KBM-7 (cell line): ENCODE results near the gene SIX2.

ENCODE experiments used
- DNase-seq: peaks from one replicate; pipeline ENCODE4 v3.0.0-alpha.2; 2015
- in situ Hi-C: fragments of 300-500 bp; cut with MboI; formaldehyde crosslinking; loops from 2 replicates; pipeline ENCODE4 v1.14.3; 2020; ENCODE audit warnings: low sequenced_read_pairs, low pct_unique_long_range_greater_than_20kb, mixed read lengths

SIX2 gene

DNA sequence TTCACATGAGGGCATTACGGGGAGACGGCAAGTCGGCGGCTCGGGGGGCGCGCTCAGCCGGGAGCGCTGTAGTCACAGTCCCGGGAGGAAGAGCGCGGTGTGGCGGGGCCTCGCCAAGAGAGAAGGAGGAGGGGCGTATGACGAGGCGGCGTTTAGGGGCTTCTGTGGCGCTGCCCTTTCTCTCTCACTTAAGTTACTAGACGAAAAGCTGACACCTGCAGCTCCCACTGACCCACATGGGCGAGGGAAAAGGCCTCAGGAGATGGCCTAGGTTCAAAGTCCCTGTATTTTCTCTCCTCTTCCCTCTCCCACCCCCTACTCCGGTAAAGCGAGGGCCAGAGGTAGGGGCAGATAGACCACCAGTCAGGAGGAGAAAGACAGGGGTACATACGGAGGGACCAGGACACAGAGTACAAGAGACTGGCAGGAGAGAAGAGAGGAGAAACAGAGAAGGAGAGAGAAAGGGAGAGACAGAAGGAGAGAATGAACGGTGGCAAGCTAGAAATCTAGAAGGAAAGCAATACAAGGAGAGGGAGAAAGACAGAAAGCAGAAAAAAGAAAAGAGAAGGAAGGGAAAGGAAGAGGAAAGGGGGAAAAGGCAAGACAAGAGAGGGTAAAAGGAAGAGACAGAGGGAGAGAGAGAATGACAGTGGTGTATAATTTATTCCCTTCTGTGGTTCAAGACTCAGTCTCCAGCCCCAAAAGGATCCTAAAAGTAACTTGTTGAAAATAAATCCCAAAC, 3.8 kb downstream of the SIX2 start:
- no peak for DNase-seq
- in situ Hi-C loops = no loop called here

DNA sequence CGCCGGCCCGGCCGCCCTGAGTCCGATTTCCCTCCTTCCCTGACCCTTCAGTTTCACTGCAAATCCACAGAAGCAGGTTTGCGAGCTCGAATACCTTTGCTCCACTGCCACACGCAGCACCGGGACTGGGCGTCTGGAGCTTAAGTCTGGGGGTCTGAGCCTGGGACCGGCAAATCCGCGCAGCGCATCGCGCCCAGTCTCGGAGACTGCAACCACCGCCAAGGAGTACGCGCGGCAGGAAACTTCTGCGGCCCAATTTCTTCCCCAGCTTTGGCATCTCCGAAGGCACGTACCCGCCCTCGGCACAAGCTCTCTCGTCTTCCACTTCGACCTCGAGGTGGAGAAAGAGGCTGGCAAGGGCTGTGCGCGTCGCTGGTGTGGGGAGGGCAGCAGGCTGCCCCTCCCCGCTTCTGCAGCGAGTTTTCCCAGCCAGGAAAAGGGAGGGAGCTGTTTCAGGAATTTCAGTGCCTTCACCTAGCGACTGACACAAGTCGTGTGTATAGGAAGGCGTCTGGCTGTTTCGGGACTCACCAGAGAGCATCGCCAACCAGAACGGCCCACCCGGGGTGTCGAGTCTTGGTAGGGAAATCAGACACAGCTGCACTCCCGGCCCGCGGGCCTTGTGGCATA, 4.6 kb downstream of the SIX2 start:
- in situ Hi-C loops = no loop called here
- no peak for DNase-seq

DNA sequence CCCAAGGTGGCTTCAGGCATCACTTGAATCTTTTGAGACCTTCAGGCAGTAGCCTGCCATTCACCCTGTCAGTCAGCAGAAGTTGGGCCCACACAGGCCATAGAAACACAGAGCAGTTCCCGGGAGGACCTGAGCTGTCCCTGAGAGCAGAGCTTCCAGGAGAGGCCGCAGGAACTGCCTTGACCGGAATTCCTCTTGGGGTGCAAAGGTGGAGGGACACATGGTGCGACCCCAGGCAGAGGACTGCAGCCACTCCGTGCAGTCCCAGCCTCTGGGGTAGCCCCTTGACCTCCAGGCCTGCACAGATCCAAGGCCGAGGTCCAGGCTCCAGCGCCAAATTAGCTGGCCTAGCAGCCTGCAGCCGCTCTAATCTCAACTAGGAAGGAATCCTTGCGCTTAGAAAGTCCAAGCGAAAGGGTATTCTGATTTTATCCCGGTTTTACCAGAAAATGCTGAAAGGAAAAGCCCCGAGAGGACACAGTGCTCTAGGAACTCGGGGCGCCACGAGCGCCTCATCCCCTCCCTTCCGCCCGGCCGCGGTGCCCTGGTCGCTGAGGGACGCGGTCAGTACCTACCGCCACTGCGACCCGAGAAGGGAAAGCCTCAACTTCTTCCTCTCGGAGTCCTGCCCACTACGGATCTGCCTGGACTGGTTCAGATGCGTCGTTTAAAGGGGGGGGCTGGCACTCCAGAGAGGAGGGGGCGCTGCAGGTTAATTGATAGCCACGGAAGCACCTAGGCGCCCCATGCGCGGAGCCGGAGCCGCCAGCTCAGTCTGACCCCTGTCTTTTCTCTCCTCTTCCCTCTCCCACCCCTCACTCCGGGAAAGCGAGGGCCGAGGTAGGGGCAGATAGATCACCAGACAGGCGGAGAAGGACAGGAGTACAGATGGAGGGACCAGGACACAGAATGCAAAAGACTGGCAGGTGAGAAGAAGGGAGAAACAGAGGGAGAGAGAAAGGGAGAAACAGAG, 5.4 kb downstream of the SIX2 start:
- no peak for DNase-seq
- in situ Hi-C loops = no loop called here

DNA sequence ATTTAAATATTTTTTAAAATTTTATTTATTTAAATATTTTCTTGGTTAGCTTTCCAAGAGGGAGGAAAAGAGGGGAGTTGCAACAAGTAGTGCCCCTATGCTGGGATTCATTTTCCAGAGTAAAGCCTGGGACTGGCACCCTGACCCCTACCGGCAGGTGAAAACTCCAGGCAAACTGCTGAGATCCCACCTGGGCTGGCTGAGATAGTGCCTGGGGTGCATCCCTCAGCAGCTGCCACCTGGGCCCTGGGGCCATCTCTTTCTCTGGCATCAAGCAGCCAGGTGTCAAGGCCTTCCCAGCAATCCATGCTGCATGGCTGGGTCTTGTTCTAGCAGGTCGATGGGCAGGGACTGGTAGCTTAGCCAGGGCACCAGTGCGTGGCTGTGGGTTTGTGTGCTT, 6.6 kb downstream of the SIX2 start:
- in situ Hi-C loops = no loop called here
- DNase-seq = no peak

DNA sequence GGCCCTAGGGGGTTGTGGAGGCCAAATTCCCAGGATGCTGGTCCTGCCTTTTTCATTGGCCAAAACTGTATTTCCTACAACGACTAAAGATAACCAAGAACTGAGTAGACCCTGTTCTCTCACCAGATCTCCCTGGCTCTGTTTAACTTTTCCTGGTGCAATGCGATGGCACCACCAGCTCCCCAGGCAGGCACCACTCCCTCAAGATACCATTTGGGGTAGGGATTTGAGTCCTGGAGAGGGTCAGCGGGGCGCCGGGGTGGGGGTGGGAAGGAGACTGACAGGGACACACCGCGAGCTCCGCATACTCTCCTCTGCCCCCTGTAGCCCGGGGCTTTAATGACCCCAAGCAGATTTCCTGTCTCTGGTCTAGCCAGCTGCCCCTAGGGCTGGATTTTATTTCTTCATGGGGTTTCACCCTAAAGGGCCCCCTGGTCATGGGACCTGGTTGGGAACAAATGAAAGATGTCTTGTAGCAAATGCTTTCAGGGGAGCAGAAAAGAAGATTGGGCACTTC, 7.3 kb downstream of the SIX2 start:
- DNase-seq = no peak
- in situ Hi-C loops = no loop called here

DNA sequence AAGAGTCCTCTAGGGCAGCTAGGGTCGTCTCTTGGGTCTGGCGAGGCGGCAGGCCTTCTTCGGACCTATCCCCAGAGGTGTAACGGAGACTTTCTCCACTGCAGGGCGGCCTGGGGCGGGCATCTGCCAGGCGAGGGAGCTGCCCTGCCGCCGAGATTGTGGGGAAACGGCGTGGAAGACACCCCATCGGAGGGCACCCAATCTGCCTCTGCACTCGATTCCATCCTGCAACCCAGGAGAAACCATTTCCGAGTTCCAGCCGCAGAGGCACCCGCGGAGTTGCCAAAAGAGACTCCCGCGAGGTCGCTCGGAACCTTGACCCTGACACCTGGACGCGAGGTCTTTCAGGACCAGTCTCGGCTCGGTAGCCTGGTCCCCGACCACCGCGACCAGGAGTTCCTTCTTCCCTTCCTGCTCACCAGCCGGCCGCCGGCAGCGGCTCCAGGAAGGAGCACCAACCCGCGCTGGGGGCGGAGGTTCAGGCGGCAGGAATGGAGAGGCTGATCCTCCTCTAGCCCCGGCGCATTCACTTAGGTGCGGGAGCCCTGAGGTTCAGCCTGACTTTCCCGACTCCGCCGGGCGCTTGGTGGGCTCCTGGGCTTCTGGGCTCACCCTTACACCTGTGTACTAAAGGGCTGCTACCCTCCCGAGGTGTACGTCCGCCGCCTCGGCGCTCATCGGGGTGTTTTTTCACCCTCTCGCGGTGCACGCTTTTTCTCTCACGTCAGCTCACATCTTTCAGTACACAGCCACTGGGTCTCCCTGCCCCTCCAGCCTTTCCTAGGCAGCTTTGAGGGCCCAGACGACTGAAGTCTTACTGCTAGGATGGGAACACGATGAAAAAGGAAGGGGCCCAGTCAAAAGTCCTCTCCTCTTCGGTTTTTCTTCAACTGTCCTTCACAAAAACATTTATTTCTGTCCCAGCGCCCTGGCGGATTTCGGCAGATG, 8.1 kb downstream of the SIX2 start:
- DNase-seq = no peak
- in situ Hi-C loops = no loop called here

DNA sequence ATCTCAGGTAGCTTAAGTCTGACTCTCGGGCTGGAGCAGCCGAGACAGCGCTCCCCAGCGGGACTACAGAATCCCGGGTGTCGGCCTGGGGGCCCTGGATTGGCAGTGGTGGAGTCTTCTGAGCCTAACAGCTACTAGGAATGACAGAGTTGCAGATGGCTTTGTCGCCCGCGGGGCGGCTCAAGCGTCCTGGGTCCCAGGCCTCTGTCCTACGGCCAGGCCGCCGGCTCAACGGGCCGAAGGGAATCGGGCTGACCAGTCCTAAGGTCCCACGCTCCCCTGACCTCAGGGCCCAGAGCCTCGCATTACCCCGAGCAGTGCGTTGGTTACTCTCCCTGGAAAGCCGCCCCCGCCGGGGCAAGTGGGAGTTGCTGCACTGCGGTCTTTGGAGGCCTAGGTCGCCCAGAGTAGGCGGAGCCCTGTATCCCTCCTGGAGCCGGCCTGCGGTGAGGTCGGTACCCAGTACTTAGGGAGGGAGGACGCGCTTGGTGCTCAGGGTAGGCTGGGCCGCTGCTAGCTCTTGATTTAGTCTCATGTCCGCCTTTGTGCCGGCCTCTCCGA, 8.8 kb downstream of the SIX2 start:
- in situ Hi-C loops = no loop called here
- no peak for DNase-seq

DNA sequence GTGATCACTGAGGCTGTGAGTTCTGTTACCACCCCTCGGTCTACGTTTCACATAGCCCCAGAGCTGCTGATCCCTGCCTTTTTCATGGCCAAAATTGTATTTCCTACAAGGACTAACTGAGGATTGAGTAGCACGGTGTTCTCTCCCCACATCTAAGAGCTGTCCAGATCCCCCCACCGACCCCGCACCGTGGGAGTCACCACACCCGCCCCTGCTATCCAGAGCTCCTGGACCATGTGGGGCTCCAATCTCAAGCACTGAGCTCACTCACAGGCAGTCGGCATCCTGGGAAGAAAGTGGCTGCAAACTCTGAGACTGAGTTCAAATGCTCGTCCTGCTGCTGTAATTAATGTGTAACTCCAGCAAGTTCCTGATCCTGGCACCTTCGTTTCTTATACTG, 9.7 kb downstream of the SIX2 start:
- in situ Hi-C loops = loop anchor here (25.0 kb wide), 2 partner anchors 488 to 588 kb away; no protein-coding TSS in a partner anchor
- DNase-seq = no peak

DNA sequence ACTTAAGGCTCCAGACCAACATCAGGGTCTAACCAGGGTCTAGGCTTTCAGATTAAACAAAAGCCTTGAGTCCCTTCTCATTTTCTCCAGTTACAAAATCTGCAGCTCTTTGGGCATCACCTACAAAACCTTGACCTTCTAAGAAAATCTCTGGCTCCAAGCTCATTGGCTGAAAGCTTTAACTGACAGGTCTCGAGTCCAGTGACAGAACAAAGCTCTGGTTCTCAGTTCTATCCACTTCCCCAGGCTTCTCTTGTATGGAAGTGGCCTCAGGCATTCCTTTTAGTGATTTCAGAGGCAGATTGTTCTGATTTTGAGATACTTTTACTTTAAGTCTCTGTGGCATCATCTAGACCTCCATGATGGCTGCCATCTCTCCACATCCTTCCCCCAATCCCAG, 11.3 kb downstream of the SIX2 start:
- in situ Hi-C loops = loop anchor here (25.0 kb wide), 2 partner anchors 489 to 589 kb away; no protein-coding TSS in a partner anchor
- DNase-seq = no peak

DNA sequence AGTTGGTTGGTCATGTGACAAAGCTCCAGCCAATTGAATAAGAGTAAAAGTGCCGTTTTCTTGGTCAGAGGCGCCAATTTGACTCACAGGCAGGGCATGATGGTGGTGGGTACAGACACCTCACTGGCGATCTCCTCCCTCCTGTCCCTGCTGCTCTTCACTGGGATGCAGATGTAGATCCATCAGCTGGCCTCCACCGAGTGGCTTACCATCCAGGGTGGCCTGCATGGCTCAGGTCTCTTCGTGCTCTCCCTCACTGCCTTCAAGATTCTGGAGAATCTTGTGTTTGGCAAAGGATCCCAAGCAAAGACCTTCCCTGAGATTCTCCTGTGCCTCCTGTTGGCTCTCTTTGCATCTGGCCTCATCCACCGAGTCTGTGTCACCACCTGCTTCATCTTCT, 12.9 kb downstream of the SIX2 start:
- in situ Hi-C loops = loop anchor here (25.0 kb wide), 2 partner anchors 491 to 591 kb away; no protein-coding TSS in a partner anchor
- no peak for DNase-seq

DNA sequence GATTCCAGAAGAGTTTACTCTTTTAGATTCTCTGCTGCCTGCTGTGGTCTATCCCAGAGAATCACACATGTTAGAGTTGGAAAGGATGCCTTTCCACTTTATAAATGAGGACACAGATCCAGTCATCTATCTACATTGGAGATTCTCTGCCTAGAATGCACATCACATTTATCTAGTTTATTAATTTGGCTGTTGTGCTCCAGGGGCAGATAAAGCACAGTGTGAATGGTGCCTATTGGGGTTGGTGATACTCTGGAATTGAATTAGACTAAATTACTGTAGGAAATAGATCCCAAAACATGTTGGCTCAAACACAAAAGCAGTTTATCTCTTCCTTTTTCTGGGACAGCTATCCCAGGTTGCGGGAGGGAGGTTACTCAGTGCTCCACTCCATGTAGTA, 14.9 kb downstream of the SIX2 start:
- in situ Hi-C loops = loop anchor here (25.0 kb wide), 2 partner anchors 493 to 593 kb away; no protein-coding TSS in a partner anchor
- no peak for DNase-seq

DNA sequence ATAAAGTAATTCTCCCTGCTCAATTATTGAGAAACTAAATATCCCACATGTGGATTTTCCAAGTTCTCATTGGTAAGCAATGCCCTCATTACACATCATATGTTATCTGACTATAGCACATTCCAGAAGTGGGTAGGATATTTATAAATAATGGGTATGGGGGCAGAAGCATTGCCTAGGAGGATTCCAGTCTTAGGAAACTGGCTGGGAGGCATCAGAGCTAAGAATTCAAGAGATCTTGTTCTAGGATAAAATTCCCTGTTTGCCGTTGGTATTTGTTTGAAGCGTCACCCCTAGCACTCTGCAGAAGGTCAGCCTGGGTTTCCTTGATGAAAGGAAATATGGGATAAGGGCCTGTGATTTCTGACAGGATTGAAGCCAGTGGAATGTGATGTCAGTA, 20.1 kb downstream of the SIX2 start:
- in situ Hi-C loops = loop anchor here (25.0 kb wide), 2 partner anchors 498 to 598 kb away; no protein-coding TSS in a partner anchor
- no peak for DNase-seq

DNA sequence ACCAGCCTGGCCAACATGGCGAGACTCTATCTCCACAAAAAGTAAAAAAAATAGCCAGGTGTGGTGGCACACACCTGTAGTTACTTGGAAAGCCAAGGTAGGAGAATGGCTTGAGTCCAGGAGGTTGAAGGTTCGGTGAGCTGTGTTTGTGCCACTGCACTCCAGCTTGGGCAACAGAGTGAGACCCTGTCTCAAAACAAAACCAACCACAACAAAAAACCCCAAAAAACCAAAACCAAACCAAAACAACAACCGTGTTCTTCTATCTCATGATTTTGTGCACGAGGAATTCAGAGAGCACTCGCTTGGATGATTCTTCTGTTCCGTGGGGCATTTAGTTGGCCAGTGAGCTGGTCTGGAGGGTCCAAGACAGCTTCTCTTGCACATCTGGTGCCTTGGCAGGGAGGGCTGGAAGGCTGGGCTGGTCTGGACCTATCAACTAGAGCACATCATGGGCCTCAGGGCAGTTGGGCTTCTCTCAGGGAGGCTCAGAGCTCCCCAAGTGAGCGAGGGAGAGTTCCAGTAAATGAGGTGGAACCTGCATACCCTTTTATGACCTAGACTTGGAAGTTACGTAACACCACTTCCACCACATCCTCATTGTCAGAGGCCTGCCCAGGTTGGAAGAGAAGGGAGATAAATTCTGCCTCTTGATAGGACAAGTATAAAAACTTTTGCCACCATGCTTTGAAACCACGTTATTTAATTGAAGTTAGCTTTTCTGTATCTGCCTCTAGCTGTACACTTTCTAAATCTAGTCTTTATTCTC, 25.2 kb downstream of the SIX2 start:
- DNase-seq = no peak

DNA sequence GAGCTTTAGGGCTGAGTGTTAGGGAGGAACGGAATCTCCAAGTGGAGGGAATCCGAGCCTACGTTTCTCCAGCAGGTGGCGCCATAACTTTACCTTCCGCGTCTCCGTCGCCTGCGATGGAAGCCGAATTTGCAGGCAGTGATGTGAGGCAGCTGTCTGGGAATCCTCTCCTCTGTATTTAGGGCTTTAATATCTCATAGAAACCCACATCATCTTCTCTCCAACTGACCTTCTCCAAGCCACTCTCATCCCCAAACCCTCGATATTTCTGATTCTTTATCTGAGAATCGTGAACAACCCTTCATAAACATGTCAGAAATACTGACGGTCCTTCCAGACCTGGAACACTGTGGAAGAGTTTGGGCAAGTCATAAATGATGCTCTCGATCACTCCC, 27.5 kb downstream of the SIX2 start:
- in situ Hi-C loops = loop anchor here (25.0 kb wide), 2 partner anchors 506 to 606 kb away; no protein-coding TSS in a partner anchor

More for the DNA sequence above, 25.2 kb downstream of the SIX2 start:
- in situ Hi-C loops = loop anchor here (25.0 kb wide), 2 partner anchors 503 to 603 kb away; no protein-coding TSS in a partner anchor

DNA sequence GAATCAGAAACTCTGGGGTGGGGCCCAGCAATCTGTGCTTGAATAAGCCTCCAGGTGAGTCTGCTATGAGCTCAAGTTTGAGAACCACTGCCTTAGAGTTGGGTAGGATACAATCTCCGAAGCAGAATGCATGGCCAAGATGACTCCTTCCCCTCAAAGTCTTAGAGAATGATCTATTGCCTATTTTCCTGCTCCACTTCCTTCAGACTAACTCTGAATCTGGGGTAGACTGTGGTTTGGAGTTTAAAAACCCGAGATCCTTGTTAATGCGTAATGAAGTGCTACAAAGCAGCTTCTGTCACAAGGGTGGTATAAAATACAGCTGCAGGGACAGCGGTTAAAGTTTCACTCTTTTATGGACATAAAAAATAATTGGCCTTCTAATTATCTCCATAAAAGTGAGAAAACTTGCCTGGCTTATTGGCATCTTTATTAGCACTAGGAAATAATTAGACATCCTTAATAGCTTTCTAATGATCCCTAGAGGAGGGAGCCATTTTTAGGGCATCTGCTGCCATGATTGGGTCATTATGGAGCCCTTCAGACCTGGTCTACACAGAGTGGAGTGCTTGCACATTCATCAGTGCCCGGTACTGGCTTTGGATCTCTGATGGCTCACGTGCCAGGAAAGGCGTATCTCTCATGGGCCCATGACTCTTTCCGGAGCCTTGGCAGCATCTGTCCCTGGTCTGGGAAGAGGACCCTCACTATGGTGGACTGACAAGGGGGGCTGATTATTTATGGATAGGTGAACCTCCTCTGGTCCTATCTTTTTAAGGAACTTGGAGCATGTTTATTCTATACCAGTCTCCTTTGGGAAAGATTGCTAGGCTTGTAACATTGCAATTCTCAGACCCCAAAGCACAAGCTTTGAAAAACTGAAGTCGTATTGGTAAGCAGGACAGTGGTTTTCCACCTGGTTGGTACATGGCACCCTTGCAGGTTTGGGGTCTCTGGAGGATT, 28.2 kb downstream of the SIX2 start:
- no peak for DNase-seq
- in situ Hi-C loops = loop anchor here (25.0 kb wide), 2 partner anchors 506 to 606 kb away; no protein-coding TSS in a partner anchor

More for the DNA sequence above, 27.5 kb downstream of the SIX2 start:
- DNase-seq = peak; percentile 82

DNA sequence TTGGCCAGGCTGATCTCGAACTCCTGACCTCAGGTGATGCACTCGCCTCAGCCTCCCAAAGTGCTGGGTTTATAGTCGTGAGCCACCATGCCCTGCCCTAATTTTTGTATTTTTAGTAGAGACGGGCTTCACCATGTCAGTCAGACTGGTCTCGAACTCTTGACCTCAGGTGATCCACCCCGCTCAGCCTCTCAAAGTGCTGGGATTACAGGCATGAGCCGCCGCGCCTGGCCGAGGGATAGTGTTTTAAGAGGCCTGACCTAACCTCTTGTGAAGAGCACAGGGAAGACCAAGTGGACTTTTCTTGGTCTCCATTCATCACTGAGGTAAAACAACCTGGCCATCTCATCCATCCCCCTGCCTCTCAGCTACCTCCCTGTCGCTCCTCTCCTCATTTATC, 29.7 kb downstream of the SIX2 start:
- in situ Hi-C loops = loop anchor here (25.0 kb wide), 2 partner anchors 508 to 608 kb away; no protein-coding TSS in a partner anchor
- no peak for DNase-seq
